Islet of Langerhans (tissue), 1 donor: ENCODE results near the gene PIK3R3.

ENCODE experiments used
- FAIRE-seq: peaks from one replicate; lab custom pipeline; 2011; peaks lifted over from hg19 to GRCh38; lab: Jason Lieb, UNC

Gene PIK3R3

GRCh38 chr1:46153732-46154131 is 21.3 kb upstream of the PIK3R3 start:
- no peak for FAIRE-seq

DNA sequence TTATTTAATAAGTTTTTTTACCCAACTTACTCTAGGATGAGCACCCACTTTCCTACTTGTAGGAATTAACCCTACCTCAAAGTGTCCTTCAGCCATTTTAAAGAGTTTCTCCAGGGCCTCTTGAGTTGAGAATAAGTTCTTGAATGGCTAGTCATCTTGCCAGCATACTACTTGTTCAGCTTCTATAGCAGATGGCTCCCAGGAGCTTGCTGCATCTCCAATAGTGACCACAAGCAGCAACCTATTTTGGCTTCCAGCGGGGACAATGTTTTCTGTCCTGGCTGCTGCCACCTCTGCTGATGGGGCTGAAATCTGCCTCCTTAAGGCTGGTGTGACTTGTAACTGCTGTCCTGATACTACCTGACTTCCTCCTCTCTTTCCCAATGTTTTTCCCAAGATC is 20.8 kb upstream of the PIK3R3 start:
- no peak for FAIRE-seq

DNA sequence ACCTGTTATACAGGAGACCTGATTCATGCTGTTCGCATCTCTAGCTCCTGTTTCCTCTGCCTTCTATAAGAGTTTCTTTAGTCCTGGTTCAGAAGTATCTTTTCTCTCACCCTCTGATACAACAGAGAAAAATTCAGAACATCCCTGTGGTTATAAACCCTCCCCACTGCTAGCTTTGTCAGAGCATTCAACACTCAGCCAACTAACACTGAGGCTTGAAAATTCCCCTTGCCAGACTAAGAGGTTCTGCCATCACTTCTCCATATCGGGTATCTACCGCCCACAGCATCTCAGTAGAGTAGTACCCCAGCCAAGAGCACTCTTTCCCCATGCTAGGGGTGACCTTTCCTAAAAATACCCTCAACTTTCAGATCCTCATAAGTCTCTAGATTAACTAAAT is 19.6 kb upstream of the PIK3R3 start:
- no peak for FAIRE-seq

- FAIRE-seq = no peak
Measured at GRCh38 chr1:46150085-46150484, 17.7 kb upstream of the PIK3R3 start.

DNA sequence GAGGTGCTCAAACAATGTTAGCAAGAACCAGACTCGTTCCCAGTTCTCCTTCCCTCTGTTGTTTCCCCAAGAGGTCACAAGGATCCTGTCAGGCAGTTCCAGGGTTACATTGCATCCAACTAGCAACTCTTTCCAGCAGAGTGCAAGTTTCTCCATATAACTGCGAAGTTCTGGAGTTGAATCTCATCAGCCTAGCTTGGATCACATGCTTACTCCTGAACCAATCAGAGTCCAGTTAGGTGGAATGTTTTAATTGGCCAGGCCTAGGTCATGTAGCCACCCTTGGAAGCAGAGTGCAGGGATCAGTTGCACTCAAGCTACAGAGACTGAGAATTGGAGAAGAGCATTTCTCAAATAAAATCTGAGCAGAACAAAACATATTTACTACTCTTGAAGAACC is 15.9 kb upstream of the PIK3R3 start:
- no peak for FAIRE-seq

GRCh38 chr1:46137916-46138315 is 5.5 kb upstream of the PIK3R3 start:
- no peak for FAIRE-seq

GRCh38 chr1:46136711-46137110 is 4.3 kb upstream of the PIK3R3 start:
- FAIRE-seq = no peak

- FAIRE-seq = no peak
Measured at GRCh38 chr1:46134660-46135331, 2.4 kb upstream of the PIK3R3 start.

DNA sequence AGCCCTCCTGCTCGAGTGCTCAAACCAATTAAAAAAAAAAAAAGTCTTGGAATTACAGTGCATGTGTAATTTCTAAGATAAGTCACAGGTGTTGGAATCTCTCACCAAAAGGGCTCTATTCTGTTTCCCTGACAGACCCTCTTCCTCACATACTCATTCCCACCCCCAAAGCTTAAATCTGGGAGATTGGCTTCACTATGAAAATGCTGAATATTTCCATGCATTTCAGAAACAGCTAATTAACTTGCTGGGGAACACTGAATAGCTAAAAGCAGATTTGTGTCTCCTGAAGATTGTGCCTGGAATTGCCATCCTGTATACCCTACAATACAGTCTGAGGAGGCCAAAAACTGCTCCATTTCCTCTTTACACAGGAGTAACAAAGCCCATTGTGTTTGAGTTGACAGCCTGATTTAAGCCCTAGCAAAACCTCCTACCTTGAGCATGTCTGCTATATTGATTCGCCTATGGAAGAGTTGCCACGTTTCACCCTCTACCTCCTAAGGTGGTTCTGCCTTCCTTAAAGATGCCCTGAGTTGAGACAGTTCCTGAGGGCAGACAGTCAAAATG is 1.4 kb upstream of the PIK3R3 start:
- FAIRE-seq = no peak

- FAIRE-seq = no peak
Measured at GRCh38 chr1:46133181-46133658, 791 bp upstream of the PIK3R3 start.

DNA sequence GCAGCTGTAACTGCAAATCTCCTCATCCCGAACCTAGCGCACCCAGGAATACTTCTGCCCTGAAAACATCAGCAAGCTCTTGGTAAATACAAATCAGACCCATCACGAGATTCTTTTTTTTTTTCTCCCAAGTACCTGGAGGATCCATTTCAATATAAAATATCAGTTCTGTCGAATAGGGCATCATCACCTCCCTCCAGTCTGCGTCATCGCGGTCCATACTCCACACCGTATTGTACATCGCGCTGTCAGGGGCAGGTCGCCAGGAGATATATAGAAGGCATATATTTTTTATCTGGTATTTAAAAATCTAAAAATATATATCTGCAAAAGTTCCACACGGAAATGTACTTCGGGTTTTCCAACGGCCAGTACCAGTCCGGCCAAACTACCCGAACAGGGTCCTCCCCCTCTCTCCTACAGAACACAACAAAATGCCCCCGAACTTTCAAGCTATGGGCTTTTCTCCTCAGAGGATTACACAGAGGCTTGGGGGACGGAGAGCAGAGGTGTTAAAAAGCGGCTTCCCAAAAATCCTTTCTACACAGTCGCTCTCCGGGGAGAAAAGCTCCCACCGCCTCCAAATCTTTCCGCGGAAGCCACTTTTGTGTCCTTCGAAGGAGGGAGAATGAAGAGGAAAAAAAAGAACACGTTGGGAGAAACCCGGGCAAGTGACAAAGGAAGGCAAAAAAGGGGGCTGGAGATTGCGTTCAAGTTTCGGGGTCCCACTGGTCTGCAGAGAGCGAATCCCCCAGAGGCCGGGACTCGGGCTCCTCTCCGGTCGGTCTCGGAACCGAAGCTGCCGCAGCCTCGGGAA is 509 bp downstream of the PIK3R3 start:
- no peak for FAIRE-seq

DNA sequence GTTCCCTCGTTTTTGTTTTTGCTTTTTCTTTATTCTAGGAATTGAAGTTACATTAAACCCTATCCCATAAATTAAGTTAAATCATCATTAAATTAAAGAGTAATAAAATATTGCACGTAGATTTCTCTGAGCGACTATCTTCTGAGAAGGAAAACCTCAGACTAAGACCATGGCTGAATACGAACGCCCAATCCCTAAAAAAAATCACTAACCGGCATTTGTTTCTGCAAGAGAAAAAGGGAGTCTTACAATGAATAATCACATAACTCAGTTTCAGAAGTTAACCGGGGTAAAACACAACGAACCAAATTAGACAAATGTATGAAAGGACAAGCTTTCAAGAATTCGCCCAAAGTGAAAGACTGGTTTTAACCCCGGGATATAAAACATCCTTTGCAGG is 1.3 kb downstream of the PIK3R3 start:
- no peak for FAIRE-seq

DNA sequence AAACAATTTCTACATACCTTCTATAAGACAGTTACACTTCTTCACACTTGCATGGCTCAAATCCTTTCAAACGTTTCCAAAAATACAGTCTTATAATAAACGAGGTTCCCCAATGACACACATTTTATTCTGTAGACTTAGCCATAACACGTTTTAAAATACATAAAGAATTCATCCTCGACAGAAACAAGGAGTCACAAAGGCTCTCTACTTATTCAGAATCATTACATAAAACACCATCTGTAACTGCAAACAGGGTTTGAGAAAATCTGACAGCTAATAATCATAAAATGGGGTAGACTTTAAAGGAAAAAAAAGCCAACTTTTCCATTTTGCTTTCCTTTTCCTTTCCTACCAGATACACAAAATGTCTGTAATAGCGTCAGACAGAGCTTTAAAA is 1.8 kb downstream of the PIK3R3 start:
- FAIRE-seq = peak; percentile 27

GRCh38 chr1:46130121-46130520 is 2.3 kb downstream of the PIK3R3 start:
- peak; percentile 9 for FAIRE-seq

DNA sequence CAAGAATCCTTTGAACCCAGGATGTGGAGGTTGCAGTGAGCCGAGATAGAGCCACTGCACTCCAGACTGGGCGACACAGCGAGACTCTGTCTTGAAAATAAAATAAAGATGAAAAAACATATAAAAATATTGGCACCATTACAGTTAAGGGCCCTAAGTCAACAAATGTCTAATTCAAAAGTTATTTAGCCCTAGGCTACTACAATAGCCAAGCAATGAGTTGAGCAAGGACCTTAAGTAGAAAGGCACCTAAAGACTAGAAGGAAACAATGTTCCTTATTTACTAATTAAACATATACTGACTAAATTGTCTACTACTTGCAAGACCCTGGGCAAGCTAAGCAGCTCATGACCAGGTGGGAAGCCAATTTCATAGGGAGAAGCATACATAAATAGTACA is 4.1 kb downstream of the PIK3R3 start:
- no peak for FAIRE-seq

DNA sequence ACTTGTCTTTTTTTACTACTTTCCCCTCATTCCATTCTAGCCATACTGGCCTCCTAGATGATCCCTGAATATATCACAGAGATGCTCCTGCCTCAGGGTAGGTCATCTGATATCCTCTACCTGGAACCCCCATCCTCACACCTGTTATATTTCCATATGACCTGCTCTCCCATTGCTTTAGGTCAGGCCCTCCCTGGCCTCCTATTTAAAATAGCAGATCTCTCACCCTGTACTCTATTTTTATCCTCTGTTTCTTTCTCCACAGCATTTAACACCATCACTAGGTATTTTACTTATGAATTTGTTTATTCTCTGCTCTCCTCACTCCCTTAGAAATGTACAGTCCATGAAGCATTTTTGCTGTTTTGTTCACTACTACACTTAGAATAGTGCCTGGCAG is 13.6 kb downstream of the PIK3R3 start:
- no peak for FAIRE-seq

GRCh38 chr1:46117810-46118494 is 14.5 kb downstream of the PIK3R3 start:
- FAIRE-seq = no peak

GRCh38 chr1:46114925-46115603 is 17.4 kb downstream of the PIK3R3 start:
- FAIRE-seq = peak; percentile 60

DNA sequence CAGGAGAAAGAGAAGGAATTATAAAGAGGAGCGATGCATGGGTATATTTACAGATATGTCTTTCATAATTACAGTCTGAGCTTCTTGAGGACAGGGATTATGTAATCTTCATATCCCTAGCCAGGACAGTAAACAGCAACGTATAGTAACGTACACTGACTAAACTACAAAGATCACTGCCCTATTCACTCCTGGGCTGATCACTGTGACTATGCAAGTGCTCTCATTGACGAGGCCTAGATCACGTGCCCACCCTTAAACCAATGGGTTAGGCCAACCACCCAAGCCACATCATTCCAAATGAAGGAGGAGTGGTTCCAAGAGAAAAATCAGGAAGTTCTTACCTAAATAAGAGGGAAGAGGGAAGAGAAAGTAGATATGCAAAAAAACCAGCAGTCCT is 18.5 kb downstream of the PIK3R3 start:
- FAIRE-seq = no peak

DNA sequence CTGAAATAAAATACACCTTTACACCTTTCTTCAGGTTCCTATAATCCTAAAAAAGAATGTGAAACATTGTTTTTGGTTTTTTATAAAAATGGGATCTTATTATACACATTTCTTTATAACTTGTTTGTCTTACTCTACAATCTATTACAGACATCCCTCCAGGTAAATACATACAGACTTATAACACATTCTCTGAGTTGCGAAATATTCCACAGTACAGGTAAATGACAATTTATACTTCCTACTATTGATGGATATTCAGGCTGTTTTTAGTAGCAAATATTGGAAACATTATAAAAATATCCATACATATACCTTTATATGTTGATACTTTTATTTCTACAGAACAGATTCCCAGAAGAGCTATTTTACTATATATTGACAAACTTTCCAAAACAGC is 20.3 kb downstream of the PIK3R3 start:
- no peak for FAIRE-seq

DNA sequence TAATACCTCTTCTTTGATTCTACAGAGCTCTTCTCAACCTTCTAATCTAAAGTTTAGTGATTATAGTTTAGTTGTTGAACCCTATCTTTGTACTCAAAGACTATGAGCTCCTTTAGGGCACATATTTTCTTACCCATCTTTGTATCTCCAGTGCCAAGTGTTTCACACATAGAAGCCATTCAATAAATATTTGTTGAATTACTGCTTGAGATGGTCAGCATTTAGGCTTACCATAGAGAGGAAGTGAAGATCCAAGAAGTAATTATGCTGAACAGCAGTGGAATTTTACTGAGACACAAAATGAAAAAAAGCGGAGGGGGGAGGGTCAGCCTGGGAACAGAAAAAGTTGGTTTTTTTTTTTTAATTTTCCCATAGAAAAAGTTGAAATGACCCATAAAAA is 21.9 kb downstream of the PIK3R3 start:
- no peak for FAIRE-seq

- no peak for FAIRE-seq
Measured at GRCh38 chr1:46102769-46103476, 29.5 kb downstream of the PIK3R3 start.
